Measurements from ENCODE around the gene TANK. TPM values are rescaled to one million over a fixed set of nuclear protein-coding genes. Genes with fewer than 3 reads are reported as not detected.

TANK gene
- total and polyA plus RNA-seq, 2 experiments from 2014 or later = 27.7 to 35.4 TPM

- Histone ChIP-seq H3F3A (replicated peaks; ENCODE audit: low read depth) (no peaks in the 10 kb centered on the region), H3K79me2 (replicated peaks; ENCODE audit: insufficient read depth) (no peaks in the 10 kb centered on the region), H3K4me3 (no peak overlapping the region), H3K27me3 (ENCODE audit: insufficient read depth) (no peaks in the 10 kb centered on the region), H2AFZ (no peak overlapping the region), H4K20me1 (replicated peaks; ENCODE audit: insufficient read depth) (no peaks in the 10 kb centered on the region), H3K4me2 (no peak overlapping the region), H3K9me2 (ENCODE audit: insufficient read depth) (0 out of 2 replicates have a peak, but pooled peaks cover 4% of the 10 kb centered on the region), H3K4me1 (ENCODE audit: insufficient read depth) (peaks cover 23% of the 10 kb centered on the region), H3K36me3 (ENCODE audit: insufficient read depth) (no peaks in the 10 kb centered on the region), H3K27ac (ENCODE audit: low read depth) (no peak overlapping the region)
- Mint-ChIP-seq H3K9me3 (no peaks in the 10 kb centered on the region), H3K4me3 (no peak overlapping the region), H3K4me1 (peaks cover 30% of the 10 kb centered on the region), H3K27ac (no peak overlapping the region), H3K27me3 (ENCODE audit: insufficient read depth, low read depth, poor library complexity) (peaks cover 3% of the 10 kb centered on the region), H3K36me3 (ENCODE audit: low read depth) (no peaks in the 10 kb centered on the region)
- DNase-seq (ENCODE audit: low spot score) (no peak), ATAC-seq (no peak)
- TF ChIP-seq CTCF (conservative IDR thresholded peaks at IDR 0.05; ENCODE audit: low read depth in 2 of 2) (no peak), NANOG (IDR thresholded peaks at IDR 0.05; ENCODE audit: borderline replicate concordance) (no peak), EZH2 (IDR thresholded peaks at IDR 0.05; ENCODE audit: low read depth, unreplicated experiment) (no peak), REST (IDR thresholded peaks at IDR 0.05; ENCODE audit: unreplicated experiment) (no peak), CREB1 (CRISPR knock-in tag; IDR thresholded peaks at IDR 0.05; ENCODE audit: low read depth) (no peak), ZNF114 (CRISPR knock-in tag; IDR thresholded peaks at IDR 0.05) (no peak), EZH2phosphoT487 (IDR thresholded peaks at IDR 0.05; ENCODE audit: unreplicated experiment) (no peak), ZNF331 (CRISPR knock-in tag; IDR thresholded peaks at IDR 0.05; ENCODE audit: low read depth) (no peak), POLR2AphosphoS5 (IDR thresholded peaks at IDR 0.05; ENCODE audit: low read depth) (no peak), JUNB (IDR thresholded peaks at IDR 0.05; ENCODE audit: unreplicated experiment) (no peak), STAT1 (IDR thresholded peaks at IDR 0.05; ENCODE audit: unreplicated experiment) (no peak), ETS1 (IDR thresholded peaks at IDR 0.05) (no peak), ZNF462 (CRISPR knock-in tag; IDR thresholded peaks at IDR 0.05) (no peak)
Measured at GRCh38 chr2:161115605-161116380, 44.4 kb upstream of the TANK start.
